Measurements from ENCODE around the gene MPHOSPH10.

GRCh38 chr2:71121479-71121878, 9.0 kb upstream of the MPHOSPH10 start:
- no peak for TF ChIP-seq CTCF (IDR thresholded peaks at IDR 0.05)
- TF ChIP-seq POLR2A (IDR thresholded peaks at IDR 0.05): no peak
